NB4 (cell line): Measurements from ENCODE around the gene QRICH2.
"Not testable (repeated sequence)": the region's sequence is repeated elsewhere in the genome, so short reads cannot be mapped to it uniquely, and the experiment has no call there.

Experiments
- DNase-seq: peaks from one replicate; pipeline ENCODE4 v3.0.0; 2010; ENCODE audit warnings: low read depth
- H3K4me3 ChIP-seq: one replicate; pipeline ENCODE4 v1.5.1; 2011; ENCODE audit warnings: mild to moderate bottlenecking, low read depth, low read length, moderate library complexity
- CTCF ChIP-seq: IDR thresholded peaks from one replicate; pipeline ENCODE4 v1.5.1; 2012; ENCODE audit warnings: low read depth, low read length
- MYC ChIP-seq: IDR thresholded peaks from 2 replicates; pipeline ENCODE4 v1.6.1; 2011; ENCODE audit warnings: low read depth, low read length
- POLR2A ChIP-seq: IDR thresholded peaks from 2 replicates; pipeline ENCODE4 v1.6.1; 2011; ENCODE audit warnings: mild to moderate bottlenecking; ENCODE audit not compliant: insufficient read length; ENCODE audit errors: extremely low read depth
- TF ChIP-seq, protein P1 (sequence below): IDR thresholded peaks from 2 replicates; pipeline ENCODE4 v1.6.1; 2011; ENCODE audit warnings: low read depth, low read length

Gene QRICH2

GRCh38 chr17:76314392-76315227 lies 6.5 kb upstream of the QRICH2 start:
- H3K4me3 ChIP-seq: no peak overlapping the region
- DNase-seq: no peak
- TF ChIP-seq POLR2A (no peak), MYC (no peak)
- TF ChIP-seq, protein P1, sequence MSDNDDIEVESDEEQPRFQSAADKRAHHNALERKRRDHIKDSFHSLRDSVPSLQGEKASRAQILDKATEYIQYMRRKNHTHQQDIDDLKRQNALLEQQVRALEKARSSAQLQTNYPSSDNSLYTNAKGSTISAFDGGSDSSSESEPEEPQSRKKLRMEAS: no peak

- DNase-seq: no peak
- TF ChIP-seq MYC: no peak
- TF ChIP-seq POLR2A: no peak
- no peak overlapping the region for H3K4me3 ChIP-seq
These were observed 4.7 kb upstream of the QRICH2 start for GRCh38 chr17:76312735-76313134.

DNA sequence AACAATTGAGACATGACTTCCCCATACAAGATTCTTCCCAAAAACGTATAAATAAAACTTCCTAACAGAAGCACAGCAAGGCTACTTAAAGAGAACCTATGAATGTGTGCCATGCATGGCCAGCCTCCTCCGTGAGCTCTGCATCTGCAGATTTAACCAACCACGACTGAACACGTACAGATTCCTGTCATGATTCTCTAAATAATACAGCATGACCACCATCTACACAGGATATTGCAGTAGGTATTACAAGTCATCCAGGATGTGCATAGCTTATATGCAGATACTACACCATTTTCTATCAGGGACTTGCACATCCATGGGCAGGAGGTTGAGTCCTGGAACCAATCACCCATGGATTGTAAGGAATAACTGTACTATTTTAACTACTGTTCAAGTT lies 1.4 kb upstream of the QRICH2 start:
- DNase-seq: no peak
- H3K4me3 ChIP-seq: no peak overlapping the region
- no peak for TF ChIP-seq MYC
- TF ChIP-seq CTCF: no peak

DNA sequence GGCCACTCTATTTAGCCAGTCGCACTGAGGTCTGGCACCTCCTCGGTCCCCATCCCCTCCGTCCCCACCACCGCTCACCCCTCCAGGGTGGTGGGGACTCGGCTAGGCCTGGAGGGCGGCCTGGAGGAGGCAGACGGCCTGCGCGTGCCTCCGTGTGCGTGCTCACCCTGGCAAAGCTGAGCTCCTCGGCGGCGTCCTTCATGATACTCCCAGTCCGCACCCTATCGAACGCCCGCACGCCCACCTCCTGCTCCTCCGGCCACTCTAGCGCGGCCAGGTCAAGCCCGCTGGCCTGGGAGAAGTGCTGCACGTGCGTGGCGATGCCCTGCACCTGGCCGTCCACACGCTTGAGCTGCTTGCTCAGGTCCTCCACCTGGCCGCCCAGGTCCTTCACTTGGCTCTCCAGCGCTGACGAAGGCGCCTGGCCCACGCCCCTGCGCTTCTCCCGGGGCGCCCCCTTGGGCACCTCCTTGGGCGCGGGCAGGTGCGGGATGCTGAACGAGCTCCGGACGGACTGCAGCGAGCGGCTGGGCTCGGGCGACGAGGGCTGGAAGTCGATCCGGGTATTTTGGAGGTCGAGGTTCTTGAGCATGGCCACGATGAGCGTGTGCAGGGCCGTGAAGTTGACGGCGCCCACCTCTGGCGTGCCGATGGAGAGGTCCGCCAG lies 644 bp downstream of the QRICH2 start:
- TF ChIP-seq CTCF (no peak), MYC (no peak), POLR2A (no peak)
- TF ChIP-seq, protein P1: no peak
- H3K4me3 ChIP-seq: no peak overlapping the region
- no peak for DNase-seq

- not testable (repeated sequence) for H3K4me3 ChIP-seq, DNase-seq
These were observed 3.0 kb downstream of the QRICH2 start for GRCh38 chr17:76305135-76305454.

DNA sequence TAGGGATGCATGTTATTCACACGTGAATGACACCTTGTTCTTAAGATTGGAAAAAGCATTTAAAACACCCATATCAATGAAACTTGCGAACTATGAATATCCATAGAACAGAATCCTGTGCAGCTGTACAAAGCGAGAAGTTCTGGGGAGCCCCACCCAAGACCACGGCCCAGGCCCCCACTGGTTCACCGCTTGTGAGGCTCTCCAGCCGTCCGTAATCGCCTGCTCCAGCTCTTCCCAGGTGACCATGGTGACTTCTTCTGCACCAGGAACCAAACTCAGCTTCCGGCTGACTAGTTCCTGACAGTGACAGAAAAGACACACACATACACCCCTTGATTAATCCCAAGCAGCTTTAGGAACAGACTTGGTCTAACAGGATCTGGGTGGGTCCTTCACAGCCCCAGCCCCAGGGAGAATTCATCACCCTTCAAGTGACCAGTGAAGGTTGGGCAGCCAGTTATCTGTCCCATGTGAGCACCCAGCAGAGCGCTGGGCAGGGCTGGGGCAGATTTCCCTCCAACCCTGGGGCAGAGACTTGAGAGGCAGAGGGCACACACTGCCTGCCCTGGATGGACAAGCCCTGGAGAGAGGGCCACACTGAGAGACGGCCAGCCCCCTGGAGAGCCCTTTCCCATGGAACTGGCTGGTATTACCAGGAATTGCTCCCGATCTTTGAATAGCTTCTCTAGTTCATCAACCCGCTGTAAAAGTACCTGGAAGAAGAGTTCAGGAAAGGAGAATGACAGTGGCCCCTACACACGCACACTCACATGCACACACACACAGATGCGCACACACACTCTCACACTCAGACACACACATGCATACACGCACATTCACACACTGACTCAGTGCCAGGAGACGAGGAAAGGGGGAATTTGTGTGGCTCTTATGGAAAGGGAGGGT lies 3.6 kb downstream of the QRICH2 start:
- TF ChIP-seq POLR2A (no peak), CTCF (no peak), MYC (no peak)
- TF ChIP-seq, protein P1: no peak
- no peak overlapping the region for H3K4me3 ChIP-seq
- DNase-seq: no peak

DNA sequence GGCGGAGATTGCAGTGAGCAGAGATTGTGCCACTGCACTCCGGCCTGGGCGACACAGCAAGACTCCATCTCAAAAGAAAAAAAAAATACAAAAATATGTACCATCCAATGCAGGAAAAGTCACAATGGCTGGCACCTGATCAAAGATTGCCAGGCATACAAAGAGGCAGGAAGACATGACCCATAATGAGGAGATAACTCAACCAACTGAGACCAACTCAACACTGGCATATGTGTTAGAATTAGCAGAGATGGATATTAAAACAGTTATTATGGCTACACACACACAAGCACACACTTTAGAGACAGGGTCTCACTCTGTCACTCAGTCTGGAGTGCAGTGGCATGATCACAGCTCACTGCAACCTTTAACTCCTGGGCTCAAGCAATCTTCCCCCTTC lies 10.6 kb downstream of the QRICH2 start:
- TF ChIP-seq POLR2A: no peak
- no peak for TF ChIP-seq MYC
- no peak for TF ChIP-seq CTCF
- TF ChIP-seq, protein P1: no peak
- DNase-seq: no peak
- H3K4me3 ChIP-seq: no peak overlapping the region
